HCT116 (cell line): ENCODE measurements around the gene MAOB. TPM values are rescaled to one million over a fixed set of nuclear protein-coding genes. Genes with fewer than 3 reads are reported as not detected.

Experiments
- ATAC-seq: fragments of 200-7000 bp; cut with Tn5 transposase; 2 replicates; pipeline ENCODE4 v1.9.1; 2020; ENCODE audit warnings: mild to moderate bottlenecking, moderate library complexity
- BruUV-seq: library from RNA; stranded (reverse); fragments of 400-500 nt; replicated peaks from 2 replicates; lab custom pipeline; 2021; lab: Mats Ljungman, UMichigan
- CTCF ChIA-PET: fragments of 300-600 bp; sonication (Branson Sonifier 250); formaldehyde crosslinking; loops from one replicate; lab custom pipeline; 2021; ENCODE audit warnings: antibody characterized with exemption; lab: Charles Lee
- POLR2A ChIA-PET: fragments of 300-600, 350-600 bp; sonication (Branson Sonifier 250); formaldehyde crosslinking; loops from one replicate; lab custom pipeline; 2021; ENCODE audit warnings: antibody characterized with exemption; lab: Charles Lee
- RAD21 ChIA-PET, 2 experiments: fragments of 300-600 bp; sonication (Branson Sonifier 250); formaldehyde crosslinking; loops; one replicate each; lab custom pipeline; 2023; ENCODE audit warnings: low total read pairs in 2 of 2; ENCODE audit not compliant: uncharacterized antibody in 2 of 2, unreplicated experiment in 2 of 2, low non-redundant PET in 1 of 2; lab: Charles Lee
- DNase-seq: peaks from one replicate; pipeline ENCODE4 v3.0.0-alpha.2; 2010; ENCODE audit warnings: low read depth, low spot score
- H2AFZ ChIP-seq: fragments of 200-600 bp; shearing (Covaris generic), sonication (generic); 2 replicates; pipeline ENCODE4 v1.6.1; 2017; ENCODE audit warnings: low read depth, mixed run types, mixed read lengths, antibody characterized with exemption, low read length; ENCODE audit not compliant: poor library complexity, severe bottlenecking
- H3K27ac ChIP-seq: 2 replicates; pipeline ENCODE4 v1.5.1; 2012; ENCODE audit warnings: low read depth, low read length
- H3K27me3 ChIP-seq: fragments of 200-600 bp; sonication (generic); 2 replicates; pipeline ENCODE4 v1.6.1; 2016; ENCODE audit warnings: mixed run types, low read length, mixed read lengths; ENCODE audit not compliant: insufficient read depth
- H3K36me3 ChIP-seq, 2 experiments: fragments of 200-500 bp in 1 of 2; fragments of 200-600 bp in 1 of 2; sonication (Bioruptor generic) in 1 of 2; sonication (generic) in 1 of 2; 2 replicates each; pipeline versions ENCODE4 v1.5.1 to v1.6.1; 2014 to 2016; ENCODE audit warnings: low read length in 2 of 2, inconsistent platforms in 1 of 2, mixed read lengths in 1 of 2, mixed run types in 1 of 2; ENCODE audit not compliant: insufficient read depth in 2 of 2, control insufficient read depth in 1 of 2
- H3K4me1 ChIP-seq, 2 experiments: fragments of 200-600 bp in 1 of 2; sonication (generic) in 1 of 2; 2 replicates each; pipeline versions ENCODE4 v1.5.1 to v1.6.1; 2012 to 2017; ENCODE audit warnings: low read length in 2 of 2, inconsistent platforms in 1 of 2, mild to moderate bottlenecking in 1 of 2, mixed read lengths in 1 of 2, mixed run types in 1 of 2, moderate library complexity in 1 of 2; ENCODE audit not compliant: insufficient read depth in 2 of 2, control insufficient read depth in 1 of 2
- H3K4me2 ChIP-seq: fragments of 200-600 bp; sonication (generic); 2 replicates; pipeline ENCODE4 v1.6.1; 2017; ENCODE audit warnings: mixed run types, low read length, mixed read lengths
- H3K4me3 ChIP-seq, 2 experiments: fragments of 200-600 bp in 1 of 2; sonication (generic) in 1 of 2; replicated peaks in 1 of 2; 2 replicates each; pipeline ENCODE4 v1.5.1; 2011 to 2016; ENCODE audit warnings: low read length in 2 of 2, control low read depth in 1 of 2, low read depth in 1 of 2, mild to moderate bottlenecking in 1 of 2, mixed read lengths in 1 of 2, mixed run types in 1 of 2
- H3K79me2 ChIP-seq: fragments of 200-600 bp; sonication (generic); 2 replicates; pipeline ENCODE4 v1.6.1; 2017; ENCODE audit warnings: mild to moderate bottlenecking, mixed run types, low read length, moderate library complexity, mixed read lengths; ENCODE audit not compliant: insufficient read depth
- H3K9ac ChIP-seq: fragments of 200-600 bp; sonication (generic); 2 replicates; pipeline ENCODE4 v1.6.1; 2016; ENCODE audit warnings: low read length, mixed read lengths
- H3K9me2 ChIP-seq: fragments of 200-600 bp; sonication (generic), shearing (Covaris generic); 2 replicates; pipeline ENCODE4 v1.6.1; 2017; ENCODE audit warnings: mixed run types, mild to moderate bottlenecking, moderate library complexity; ENCODE audit not compliant: insufficient read depth
- H3K9me3 ChIP-seq, 2 experiments: fragments of 200-500 bp in 1 of 2; fragments of 200-600 bp in 1 of 2; sonication (Bioruptor generic) in 1 of 2; sonication (generic) in 1 of 2; 2 replicates each; pipeline ENCODE4 v1.6.1; 2014 to 2017; ENCODE audit warnings: low read length in 2 of 2, mixed read lengths in 2 of 2, inconsistent platforms in 1 of 2, low read depth in 1 of 2, mild to moderate bottlenecking in 1 of 2, mixed run types in 1 of 2, moderate library complexity in 1 of 2; ENCODE audit not compliant: control insufficient read depth in 1 of 2, insufficient read depth in 1 of 2
- H4K20me1 ChIP-seq: fragments of 200-600 bp; sonication (generic), shearing (Covaris generic); 2 replicates; pipeline ENCODE4 v1.6.1; 2017; ENCODE audit warnings: mixed run types, mild to moderate bottlenecking, moderate library complexity; ENCODE audit not compliant: insufficient read depth
- CEBPB ChIP-seq: IDR thresholded peaks from 2 replicates; pipeline ENCODE4 v1.6.1; 2012; ENCODE audit warnings: low read depth
- EGR1 ChIP-seq: IDR thresholded peaks from 2 replicates; pipeline ENCODE4 v1.6.1; 2012; ENCODE audit warnings: low read depth
- ELF1 ChIP-seq: IDR thresholded peaks from 2 replicates; pipeline ENCODE4 v1.6.1; 2012; ENCODE audit warnings: low read depth, borderline replicate concordance
- EZH2 ChIP-seq: fragments of 200-600 bp; sonication (generic); IDR thresholded peaks from 2 replicates; pipeline ENCODE4 v1.6.1; 2017; ENCODE audit warnings: antibody characterized with exemption, mixed run types
- FOSL1 ChIP-seq: IDR thresholded peaks from 2 replicates; pipeline ENCODE4 v1.6.1; 2012; ENCODE audit warnings: low read depth
- MAX ChIP-seq: IDR thresholded peaks from 2 replicates; pipeline ENCODE4 v1.6.1; 2012
- SIN3A ChIP-seq: IDR thresholded peaks from 2 replicates; pipeline ENCODE4 v1.6.1; 2012; ENCODE audit warnings: low read depth
- SP1 ChIP-seq: IDR thresholded peaks from 2 replicates; pipeline ENCODE4 v1.6.1; 2012; ENCODE audit warnings: low read depth
- TCF7L2 ChIP-seq: IDR thresholded peaks from 2 replicates; pipeline ENCODE4 v1.7.0; 2011; ENCODE audit warnings: borderline replicate concordance, inconsistent platforms; ENCODE audit not compliant: insufficient read depth, insufficient read length; ENCODE audit errors: extremely low read depth
- ZBTB33 ChIP-seq: IDR thresholded peaks from 2 replicates; pipeline ENCODE4 v1.6.1; 2011; ENCODE audit warnings: mild to moderate bottlenecking, low read length, moderate library complexity; ENCODE audit not compliant: insufficient replicate concordance; ENCODE audit errors: extremely low read depth
- ZFX ChIP-seq: fragments of 450-650 bp; IDR thresholded peaks from 2 replicates; pipeline ENCODE4 v1.6.1; 2017
- intact Hi-C: fragments of 100-400 bp; cut with micrococcal nuclease; formaldehyde crosslinking; loops from 2 replicates; pipeline ENCODE4 v1.10.0; 2022
- total RNA-seq: library from RNA; stranded (reverse); gene quantifications from one replicate; pipeline ENCODE4 v1.2.1, GENCODE V29; 2021; ENCODE audit not compliant: unreplicated experiment

Gene MAOB
- total RNA-seq, 1 experiment from 2014 or later = 28.2 TPM

- H3K9ac ChIP-seq = no peak overlapping the region
Observed at GRCh38 chrX:43910012-43910411, 27.8 kb upstream of the MAOB start.

More at GRCh38 chrX:43910012-43910411, 27.8 kb upstream of the MAOB start:
- no peaks in the 10 kb centered on the region for H3K36me3 ChIP-seq
- H4K20me1 ChIP-seq = no peaks in the 10 kb centered on the region
- H3K27me3 ChIP-seq = no peaks in the 10 kb centered on the region
- no peak for DNase-seq
- H3K9me3 ChIP-seq = no peaks in the 10 kb centered on the region
- no peak overlapping the region for H3K4me2 ChIP-seq
- no TSS peak for BruUV-seq
- no peak overlapping the region for H3K4me3 ChIP-seq
- ChIA-PET CTCF (no interaction called here), POLR2A (no interaction called here), RAD21 (no interaction called here)
- intact Hi-C loops = no loop called here
- H2AFZ ChIP-seq = no peak overlapping the region
- H3K9me2 ChIP-seq = no peaks in the 10 kb centered on the region
- no peaks in the 10 kb centered on the region for H3K4me1 ChIP-seq
- H3K79me2 ChIP-seq = no peaks in the 10 kb centered on the region
- TF ChIP-seq FOSL1 (no peak), ZFX (no peak), EZH2 (no peak), MAX (no peak), SP1 (no peak), CEBPB (no peak), ZBTB33 (no peak), EGR1 (no peak), TCF7L2 (no peak), SIN3A (no peak), ELF1 (no peak)
- H3K27ac ChIP-seq = no peak overlapping the region
- ATAC-seq = no peak
